DMS79 treated with DMSO at 0.1 percent for 48 hours (cell line): ENCODE measurements around the gene DPY30.
A peak's percentile ranks its signal among the peaks of the same experiment; 100 is the strongest.
"Not testable (repeated sequence)": the region's sequence is repeated elsewhere in the genome, so short reads cannot be mapped to it uniquely, and the experiment has no call there.

ENCODE experiments used
- DNase-seq: peaks from one replicate; lab custom pipeline; 2025; lab: John Stamatoyannopoulos, UW

The DPY30 gene

DNA sequence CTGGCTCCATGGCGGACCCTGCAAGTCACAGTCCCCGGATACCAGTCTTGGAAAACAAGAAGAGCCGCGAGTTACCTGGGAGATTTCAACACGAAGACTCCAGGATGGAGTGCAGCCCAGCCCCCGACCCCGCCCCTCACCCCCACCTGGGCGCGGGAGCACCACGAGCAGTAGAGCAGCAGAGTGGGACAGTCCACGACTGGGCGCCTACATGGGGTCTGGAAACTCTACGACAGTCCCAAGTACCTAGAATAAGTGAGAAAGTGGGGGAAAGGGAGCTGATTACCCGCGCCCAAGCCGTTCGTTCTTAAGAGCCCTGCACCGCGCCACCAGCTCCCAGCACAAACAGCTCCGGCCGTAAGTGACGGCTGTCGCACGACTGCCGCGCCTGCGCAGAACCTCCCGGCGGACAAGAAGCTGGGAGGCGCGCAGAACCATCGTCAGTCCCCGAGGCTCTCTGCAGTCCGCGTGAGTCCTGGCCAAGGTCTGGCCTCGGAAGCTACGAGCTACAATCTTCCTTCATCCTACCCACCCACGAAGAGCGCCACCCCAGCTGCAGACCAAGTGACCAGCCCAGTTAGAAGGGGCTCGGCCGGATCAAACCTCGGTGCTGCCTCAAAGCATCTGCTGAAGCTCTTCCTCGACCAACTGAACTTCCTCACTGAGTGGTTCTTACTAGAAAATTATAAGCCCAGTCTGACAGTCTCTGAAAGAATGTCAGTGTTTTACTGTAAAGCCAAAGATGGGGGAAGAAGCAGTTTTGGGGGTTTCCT lies at the start of gene DPY30:
Gene DPY30, minus strand, starts transcription at position 359 of the 773 bp plus-strand sequence. Its CDS starts 349 bp downstream, at position 10.
- DNase-seq: peak; percentile 93

DNA sequence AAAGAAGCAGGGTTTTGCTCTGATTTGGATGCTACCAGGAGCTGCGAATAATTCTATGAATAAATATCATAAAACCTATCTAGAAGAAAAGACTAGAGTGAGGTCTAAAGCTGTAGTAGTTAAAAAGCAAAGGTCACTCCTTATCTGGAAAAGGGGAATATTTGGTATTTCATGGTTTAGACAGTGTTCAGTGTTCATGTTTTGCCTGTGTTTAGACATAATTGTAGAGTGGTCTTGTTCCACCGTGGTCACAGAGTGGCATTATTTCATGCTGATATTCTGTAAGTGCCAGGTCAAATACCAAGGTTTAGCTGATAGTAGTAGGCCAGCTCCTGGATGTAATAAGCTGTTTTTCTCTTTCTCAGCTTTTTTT lies 34.5 kb upstream of the DPY30 start:
- DNase-seq: no peak

DNA sequence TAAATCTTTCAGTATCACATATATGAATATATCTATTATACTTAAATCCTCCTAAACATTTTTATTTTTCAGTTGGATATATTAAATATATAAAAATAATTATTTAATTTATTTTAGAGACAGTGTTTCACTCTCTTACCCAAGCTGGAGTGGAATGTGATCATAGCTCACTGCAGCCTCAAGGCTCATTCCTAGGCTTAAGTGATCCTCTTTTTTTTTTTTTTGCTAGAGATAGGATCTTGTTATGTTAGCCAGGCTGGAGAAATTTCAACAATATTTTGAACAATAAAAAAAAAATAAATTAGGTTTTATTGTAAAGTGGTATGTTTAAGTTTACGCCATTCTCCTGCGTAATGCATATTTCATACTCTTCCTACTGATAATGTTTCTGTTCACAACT lies 27.9 kb upstream of the DPY30 start:
- no peak for DNase-seq

DNA sequence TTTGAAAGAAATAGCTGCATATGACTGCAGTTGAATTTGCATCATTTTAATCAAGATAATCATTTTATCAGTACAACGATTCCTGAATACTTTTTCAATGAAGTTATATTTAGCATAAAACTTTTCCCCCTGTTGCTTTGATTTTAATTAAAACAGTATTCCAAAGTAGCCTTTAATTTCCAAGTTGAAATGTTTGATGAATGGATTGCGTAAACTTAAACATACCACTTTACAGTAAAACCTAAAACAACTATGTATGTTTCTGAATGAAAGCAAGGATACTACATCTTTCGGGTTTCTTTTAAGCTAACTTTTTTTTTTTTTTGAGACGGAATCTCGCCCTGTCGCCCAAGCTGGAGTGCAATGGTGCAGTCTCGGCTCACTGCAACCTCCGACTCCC lies 25.1 kb upstream of the DPY30 start:
- DNase-seq: no peak

DNA sequence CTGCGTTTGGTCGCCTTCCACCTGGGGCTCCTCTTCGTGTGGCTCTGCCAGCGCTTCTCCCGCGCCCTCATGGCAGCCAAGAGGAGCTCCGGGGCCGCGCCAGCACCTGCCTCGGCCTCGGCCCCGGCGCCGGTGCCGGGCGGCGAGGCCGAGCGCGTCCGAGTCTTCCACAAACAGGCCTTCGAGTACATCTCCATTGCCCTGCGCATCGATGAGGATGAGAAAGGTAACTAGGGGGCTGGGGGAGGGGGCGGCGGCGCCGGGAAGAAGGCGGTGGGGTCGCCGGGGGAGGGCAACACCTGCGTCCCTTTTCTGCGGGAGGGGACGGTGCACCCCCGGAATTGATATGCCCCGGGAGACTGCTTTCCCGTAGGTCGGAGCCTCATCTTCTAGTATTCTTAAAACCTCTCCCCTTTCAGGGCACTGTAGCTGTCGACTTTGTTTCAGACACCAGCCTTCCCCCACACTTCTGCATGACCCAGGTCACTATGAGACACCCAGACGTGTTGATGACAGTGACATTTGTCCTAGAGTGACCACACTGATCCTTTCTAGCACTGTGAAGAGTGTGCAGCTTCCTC lies 24.5 kb upstream of the DPY30 start:
- DNase-seq: peak; percentile 12

DNA sequence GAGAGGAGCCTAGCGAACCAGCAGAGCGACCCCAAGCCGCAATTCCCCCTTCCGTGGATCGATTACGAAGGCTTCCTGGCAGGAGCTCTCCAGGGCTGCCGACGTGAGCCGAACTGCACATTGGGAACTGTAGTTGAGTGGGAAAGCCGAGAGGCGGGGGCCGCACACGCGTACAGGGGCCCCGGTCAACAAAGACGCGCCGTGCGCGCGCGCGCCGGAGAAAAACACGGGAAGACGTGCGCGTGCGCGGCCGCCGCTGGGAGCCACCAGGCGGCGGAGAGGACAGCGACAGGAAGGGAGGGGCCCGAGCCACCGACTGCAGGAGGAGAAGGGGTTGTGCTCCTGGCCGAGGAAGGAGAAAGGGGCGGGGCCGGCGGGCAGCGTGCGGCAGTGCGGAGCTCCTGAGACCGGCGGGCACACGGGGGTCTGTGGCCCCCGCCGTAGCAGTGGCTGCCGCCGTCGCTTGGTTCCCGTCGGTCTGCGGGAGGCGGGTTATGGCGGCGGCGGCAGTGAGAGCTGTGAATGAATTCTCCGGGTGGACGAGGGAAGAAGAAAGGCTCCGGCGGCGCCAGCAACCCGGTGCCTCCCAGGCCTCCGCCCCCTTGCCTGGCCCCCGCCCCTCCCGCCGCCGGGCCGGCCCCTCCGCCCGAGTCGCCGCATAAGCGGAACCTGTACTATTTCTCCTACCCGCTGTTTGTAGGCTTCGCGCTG lies 23.9 kb upstream of the DPY30 start, which contains the start of gene SPAST:
Gene SPAST, plus strand, starts transcription at position 247 of the 711 bp plus-strand sequence. Its CDS starts 276 bp downstream, at position 523.
- DNase-seq: peak; percentile 97

DNA sequence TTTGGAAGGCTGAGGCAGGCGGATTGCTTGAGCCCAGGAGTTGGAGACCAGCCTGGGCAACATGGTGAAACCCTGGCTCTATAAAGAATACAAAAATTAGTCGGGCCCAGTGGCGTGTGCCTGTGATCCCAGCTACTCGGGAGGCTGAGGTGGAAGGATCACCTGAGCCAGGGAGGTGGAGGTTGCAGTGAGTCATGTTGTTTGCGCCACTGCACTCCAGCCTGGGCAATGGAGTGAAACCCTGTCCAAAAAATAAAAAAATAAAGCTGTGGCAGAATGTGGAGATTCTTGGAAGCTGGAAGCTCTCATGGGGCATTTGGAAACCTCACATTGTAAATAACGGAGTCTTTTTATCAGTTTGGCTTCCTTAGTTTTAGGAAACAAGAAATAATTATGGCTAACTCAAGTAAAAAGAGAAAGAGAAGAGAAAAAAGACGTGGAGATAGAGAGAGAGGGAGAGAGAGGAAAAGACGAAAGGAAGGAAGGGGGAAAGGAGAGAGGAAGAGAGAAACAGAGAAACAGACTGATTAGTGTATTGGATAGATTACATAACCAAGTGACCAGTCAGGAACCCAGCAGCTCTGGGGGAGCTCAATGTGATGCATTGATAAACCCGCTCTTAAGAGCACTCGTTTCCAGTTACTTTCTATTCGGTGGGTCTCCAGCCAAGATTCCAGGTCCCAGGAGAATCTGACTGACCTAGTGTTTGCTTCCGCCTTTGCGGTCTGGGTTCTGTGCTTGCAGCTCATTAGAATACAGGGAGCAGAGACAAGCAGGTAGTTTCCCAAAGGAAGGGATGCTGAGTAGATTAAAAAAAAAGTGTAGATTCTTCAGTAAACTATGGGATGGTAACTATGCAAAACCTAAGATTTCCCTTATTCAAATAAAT lies 22.6 kb upstream of the DPY30 start:
- DNase-seq: peak; percentile 81

DNA sequence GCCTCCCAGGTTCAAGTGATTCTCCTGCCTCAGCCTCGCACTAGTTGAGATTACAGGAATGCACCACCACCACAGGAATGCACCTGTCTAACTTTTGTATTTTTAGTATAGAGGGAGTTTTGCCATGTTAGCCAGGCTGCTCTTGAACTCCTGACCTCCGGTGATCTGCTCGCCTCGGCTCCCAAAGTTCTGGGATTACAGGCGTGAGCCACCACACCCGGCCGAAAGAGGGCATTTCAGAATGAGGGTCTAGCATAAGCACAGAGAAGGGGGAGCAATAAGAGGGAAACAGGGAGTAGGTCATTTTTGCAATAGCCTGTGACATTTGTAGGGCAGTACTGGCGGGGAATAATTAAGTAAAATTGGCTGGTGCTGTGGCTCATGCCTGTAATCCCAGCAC lies 21.8 kb upstream of the DPY30 start:
- DNase-seq: no peak

DNA sequence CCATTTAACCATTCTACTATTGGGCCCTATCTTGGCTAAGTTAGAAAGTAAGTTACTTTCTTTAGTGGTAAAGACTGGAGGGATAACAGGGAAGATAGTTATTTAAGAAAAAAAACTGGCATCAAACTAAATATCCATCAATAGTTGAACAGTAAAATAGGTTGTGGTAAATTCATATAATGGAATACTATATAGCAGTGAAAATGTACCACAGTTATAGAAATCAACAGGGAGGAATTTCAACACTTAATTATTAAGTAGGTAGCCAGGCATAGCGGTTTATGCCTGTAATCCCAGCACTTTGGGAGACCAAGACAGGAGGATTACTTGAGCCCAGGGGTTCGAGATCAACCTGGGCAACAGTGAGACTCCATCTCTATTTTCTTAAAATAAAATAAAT lies 20.7 kb upstream of the DPY30 start:
- DNase-seq: no peak

DNA sequence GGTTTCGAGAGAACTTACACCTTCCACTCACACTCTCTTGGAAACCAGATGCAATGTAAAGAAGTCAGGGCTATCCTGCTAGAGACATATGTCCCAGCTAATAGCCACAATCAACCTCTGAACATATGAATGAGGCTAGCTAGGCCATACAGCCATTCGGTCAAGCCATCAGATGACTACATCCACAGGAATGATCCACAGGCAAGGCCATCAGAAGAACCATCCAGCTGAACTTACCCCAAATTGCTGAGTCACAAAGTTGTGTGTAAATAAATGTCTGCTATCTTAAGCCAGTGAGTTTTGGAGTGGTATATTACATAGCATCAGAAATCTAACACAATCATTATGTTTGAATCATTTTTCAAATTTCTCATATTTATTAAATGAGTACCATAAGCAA lies 18.5 kb upstream of the DPY30 start:
- DNase-seq: no peak

DNA sequence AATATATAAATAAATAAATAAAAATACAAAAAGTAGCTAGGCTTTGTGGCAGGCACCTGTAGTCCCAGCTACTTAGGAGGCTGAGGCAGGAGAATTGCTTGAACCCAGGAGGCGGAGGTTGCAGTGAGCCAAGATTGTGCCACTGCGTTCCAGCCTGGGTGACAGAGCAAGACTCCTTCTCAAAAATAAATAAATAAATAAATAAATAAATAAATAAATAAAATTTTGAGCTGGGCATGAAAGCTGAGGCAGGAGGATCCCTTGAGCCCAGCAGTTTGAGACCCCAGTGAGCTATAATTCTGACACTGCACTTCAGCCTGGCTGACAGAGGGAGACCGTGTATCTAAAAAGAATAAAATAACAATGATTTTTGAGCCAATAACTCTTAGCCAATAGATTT lies 15.0 kb upstream of the DPY30 start:
- not testable (repeated sequence) for DNase-seq

DNA sequence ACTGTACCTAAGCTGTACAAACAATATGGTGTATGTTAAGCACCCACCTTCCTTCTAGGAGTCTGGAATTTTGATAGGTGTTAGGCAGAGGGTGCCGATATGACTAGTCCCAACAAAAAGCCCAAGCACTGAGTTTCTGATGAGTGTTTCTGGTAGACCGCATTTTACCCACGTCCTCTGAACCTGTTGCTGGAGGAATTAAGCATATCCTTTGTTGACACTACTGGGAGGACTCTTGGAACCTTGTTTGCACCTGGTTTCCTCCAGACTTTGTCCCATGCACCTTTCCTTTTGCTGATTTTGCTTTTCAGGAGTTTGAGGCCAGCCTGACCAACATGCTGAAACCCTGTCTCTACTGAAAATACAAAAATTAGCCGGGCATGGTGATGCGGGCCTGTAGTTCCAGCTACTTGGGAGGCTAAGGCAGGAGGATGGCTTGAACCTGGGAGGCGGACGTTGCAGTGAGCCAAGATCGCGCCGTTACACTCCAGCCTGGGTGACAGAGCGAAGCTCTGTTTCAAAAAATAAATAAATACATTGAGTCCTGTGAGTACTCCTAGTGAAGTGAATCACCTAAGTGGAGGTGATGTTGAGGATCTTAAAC lies 12.3 kb upstream of the DPY30 start:
- no peak for DNase-seq

DNA sequence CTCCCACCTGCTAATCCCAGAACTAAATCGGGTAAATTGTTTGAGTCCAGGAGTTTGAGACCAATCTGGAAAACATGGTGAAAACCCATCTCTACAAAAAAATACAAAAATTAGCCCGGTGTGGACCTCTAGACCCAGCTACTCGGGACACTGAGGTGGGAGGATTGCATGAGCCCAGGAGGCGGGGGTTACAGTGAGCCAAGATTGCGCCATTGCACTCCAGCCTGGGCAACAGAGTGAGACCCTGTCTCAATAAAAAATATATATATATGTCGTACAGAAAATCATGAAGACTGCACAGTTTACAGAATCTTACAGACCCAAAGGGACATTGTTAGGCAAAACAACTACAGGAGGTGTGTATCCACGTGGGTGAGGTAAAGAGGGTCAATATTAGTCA lies 4.0 kb upstream of the DPY30 start:
- no peak for DNase-seq

DNA sequence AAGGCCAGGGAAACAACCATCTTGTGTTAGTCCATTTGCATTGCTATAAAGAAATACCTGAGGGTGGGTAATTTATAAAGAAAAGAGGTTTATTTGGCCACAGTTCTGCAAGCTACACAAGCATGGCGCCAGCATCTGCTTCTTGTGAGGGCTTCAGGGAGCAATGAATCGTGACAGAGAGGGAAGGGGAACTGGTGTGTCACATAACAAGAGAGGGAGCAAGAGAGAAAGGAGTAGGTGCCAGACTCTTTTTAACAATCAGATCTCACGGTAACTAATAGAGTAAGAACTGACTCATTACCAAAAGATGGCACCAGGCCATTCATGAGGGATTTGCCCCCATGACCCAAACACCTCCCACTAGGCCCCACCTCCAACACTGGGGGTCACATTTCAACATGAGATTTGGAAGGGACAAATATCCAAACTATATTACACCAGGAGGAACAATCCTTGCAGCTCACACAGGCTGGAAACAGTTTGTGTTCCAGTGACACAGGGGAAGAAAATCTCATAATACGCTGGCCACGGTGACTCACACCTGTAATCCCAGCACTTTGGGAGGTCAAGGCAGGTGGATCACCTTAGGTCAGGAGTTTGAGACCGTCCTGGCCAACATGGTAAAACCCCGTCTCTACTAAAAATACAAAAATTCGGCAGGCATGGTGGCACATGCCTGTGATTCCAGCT lies 5.3 kb downstream of the DPY30 start:
- DNase-seq: peak; percentile 70

DNA sequence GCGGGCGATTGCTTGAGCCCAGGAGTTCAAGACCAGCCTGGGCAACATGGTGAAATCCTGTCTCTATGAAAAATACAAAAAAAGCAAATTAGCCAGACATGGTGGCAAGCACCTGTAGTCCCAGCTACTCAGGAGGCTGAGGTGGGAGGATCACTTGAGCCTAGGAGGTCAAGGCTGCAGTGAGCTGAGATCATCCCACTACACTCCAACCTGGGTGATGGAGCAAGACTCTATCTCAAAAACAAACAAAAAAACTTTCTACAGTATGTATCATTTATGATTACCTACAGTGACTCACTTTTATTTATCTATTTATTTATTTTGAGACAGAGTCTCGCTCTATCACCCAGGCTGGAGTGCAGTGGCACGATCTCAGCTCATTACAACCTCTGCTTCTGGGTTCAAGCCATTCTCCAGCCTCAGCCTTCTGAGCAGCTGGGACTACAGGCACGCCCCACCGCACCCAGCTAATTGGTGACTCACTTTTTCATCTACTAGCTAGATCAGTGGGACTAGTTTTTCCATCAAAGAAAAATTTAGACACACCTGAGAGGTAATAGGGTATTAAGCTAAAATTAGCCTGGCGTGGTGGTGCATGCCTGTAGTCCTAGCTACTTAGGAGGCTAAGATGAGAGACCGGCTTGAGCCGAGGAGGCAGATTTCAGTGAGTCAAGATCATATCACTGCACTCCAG lies 20.7 kb downstream of the DPY30 start:
- DNase-seq: not testable (repeated sequence)

DNA sequence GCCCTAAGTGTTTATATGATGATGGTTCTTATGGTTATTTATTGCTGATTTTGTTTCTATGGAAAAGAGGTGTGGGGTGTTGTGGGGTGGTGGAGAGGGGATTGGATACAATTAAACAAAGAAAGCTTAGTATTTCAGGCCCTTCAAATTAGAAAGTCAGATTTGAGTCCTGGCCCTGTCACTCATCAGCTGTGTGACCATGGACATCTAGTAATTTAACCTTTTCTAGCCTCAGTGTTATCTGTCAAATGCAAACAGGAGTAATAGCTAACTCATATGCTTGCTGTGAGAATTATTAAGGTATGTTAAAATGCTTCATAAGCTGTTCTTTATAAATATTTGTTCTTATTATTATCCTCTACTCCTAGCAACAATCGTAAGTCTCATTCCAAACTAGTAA lies 26.7 kb downstream of the DPY30 start:
- DNase-seq: no peak

DNA sequence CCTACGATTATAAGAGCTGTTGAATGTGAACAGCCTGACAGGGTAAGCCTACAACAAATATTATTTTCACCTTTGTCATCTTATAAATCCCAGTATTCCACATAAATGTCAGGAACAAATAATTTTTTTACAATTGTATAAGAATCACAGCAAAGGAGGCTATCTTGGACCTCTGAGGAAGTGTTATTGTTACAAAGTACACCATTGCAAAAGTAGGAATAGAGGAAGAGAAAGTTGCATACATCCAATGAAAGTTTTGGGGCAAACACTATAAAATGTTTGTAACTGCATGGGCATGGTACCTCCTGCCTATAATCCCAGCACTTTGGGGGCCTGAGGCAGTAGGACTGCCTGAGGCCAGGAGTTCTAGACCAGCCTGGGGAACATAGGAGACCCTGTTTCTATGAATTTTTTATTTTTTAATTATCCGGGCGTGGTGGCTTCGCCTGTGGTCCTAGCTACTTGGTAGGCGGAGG lies 28.1 kb downstream of the DPY30 start:
- DNase-seq: no peak

DNA sequence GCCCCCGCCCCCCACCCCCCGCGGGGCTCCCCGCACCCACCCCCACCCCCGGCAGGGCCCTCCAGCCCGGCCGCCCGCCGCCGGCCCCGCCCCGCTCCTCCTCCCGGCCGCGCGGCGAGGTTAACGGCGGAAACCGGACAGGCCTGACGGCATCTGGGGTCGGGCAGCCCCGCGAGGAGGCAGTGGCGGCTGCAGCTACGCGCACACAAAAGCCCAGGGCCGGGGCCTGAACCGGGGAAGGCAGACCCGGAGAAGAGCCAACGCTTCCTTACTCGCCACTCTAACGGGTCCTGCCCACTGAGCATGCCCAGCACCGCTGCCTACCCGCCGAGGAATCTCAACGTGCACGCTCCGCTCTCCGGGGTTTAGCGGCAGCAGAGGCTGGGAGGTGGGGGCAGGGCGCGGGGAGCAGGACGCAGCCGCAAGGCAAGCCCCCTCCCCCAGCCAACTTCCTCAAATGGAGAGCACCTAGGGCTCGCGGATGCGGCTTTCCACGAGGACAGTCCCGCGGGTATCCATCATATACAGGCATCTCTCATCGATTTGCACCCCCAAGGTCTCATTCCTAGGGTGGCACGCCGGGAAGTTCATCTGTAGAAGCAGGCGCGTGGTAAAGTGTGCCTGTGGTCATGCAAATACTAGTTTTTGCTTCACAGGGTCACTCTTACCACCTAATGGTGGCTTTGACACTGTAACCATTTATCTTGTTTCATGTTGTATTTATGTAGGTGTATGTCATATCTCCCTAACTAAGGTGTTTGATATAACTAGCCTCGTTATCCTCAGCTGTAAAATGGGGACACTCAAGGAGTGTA lies 28.7 kb downstream of the DPY30 start, which contains the start of gene MEMO1:
Gene MEMO1, minus strand, starts transcription at position 339 of the 815 bp plus-strand sequence. CDS start 761 bp downstream, outside the sequence.
- peak; percentile 91 for DNase-seq

DNA sequence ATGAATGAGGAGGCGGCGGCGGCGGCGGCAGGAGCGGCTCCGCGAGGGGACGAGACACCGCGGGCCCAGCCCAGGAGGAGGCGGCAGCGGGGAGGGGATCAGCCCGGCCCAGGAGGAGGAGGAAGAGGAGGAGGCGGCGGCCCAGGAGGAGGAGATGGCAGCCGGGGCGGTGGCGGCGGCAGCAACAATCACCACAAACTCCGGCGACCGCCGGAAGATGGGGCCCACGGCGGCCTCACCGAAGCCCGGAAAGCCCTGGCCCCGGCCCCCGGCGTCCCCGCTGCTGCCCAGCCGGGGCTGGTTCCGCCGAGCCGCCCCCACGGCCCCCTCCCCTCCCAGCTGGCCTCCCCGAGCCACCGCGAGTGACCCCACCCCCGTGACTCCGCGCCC lies 29.3 kb downstream of the DPY30 start:
- DNase-seq: not testable (repeated sequence)
